ENCODE measurements around the gene TNFAIP3. TPM values are rescaled to one million over a fixed set of nuclear protein-coding genes. Genes with fewer than 3 reads are reported as not detected.

The TNFAIP3 gene
- total and polyA plus RNA-seq, 7 donors, result 11.4 to 49.9 (median 18.7) TPM

- H3K36me3 ChIP-seq, result no peaks in the 10 kb centered on the region
- intact Hi-C loops (cut with DNase I), result loop anchor here (10.0 kb wide), 1 partner anchor 542 kb away; the partner anchor contains the start of gene HEBP2
- H3K4me1 ChIP-seq, result peaks cover 0 to 58% (median 39%) of the 10 kb centered on the region in 4 donors
- H3K9me3 ChIP-seq, result no peaks in the 10 kb centered on the region
- TF ChIP-seq CTCF (IDR thresholded peaks at IDR 0.05) (no peak), EP300 (IDR thresholded peaks at IDR 0.05) (no peak), POLR2A (IDR thresholded peaks at IDR 0.05) (no peak), POLR2AphosphoS5 (IDR thresholded peaks at IDR 0.05) (no peak)
- no peak for DNase-seq
- WGBS, 2 donors, result 60 to 71% methylated on average over 4 of the region's 4 CpGs
- no peak overlapping the region for H3K4me3 ChIP-seq
- H3K27me3 ChIP-seq, result no peaks in the 10 kb centered on the region
- peak overlapping the region; percentile 62 to 78 (median 68) for H3K27ac ChIP-seq
Measured at GRCh38 chr6:137863091-137863797, 3.8 kb upstream of the TNFAIP3 start.

GRCh38 chr6:137864812-137865508, 2.1 kb upstream of the TNFAIP3 start:
- Histone ChIP-seq H3K4me3 (no peak overlapping the region), H3K27me3 (no peaks in the 10 kb centered on the region), H3K27ac (peak overlapping the region; percentile 88 to 97 (median 94)), H3K36me3 (no peaks in the 10 kb centered on the region), H3K9me3 (no peaks in the 10 kb centered on the region), H3K4me1 (peaks cover 0 to 68% (median 52%) of the 10 kb centered on the region in 4 donors)
- intact Hi-C loops (cut with DNase I), result loop anchor here (10.0 kb wide), 1 partner anchor 540 kb away; the partner anchor contains the start of gene HEBP2
- no peak for DNase-seq
- no peak for TF ChIP-seq POLR2AphosphoS5 (IDR thresholded peaks at IDR 0.05)
- no peak for TF ChIP-seq EP300 (IDR thresholded peaks at IDR 0.05)
- no peak for TF ChIP-seq CTCF (IDR thresholded peaks at IDR 0.05)
- TF ChIP-seq POLR2A (IDR thresholded peaks at IDR 0.05), result no peak
- WGBS, 2 donors, result 84% methylated on average over 4 of the region's 4 CpGs

GRCh38 chr6:137866200-137866913, 702 bp upstream of the TNFAIP3 start:
- peak in 3 of 4 donors; percentile 20 to 67 (median 41) for TF ChIP-seq EP300 (IDR thresholded peaks at IDR 0.05)
- TF ChIP-seq POLR2AphosphoS5 (IDR thresholded peaks at IDR 0.05), result peak in 1 of 4 donors; percentile 3
- TF ChIP-seq CTCF (IDR thresholded peaks at IDR 0.05), result no peak
- no peak for TF ChIP-seq POLR2A (IDR thresholded peaks at IDR 0.05)
- DNase-seq, result peak; percentile 82
- Histone ChIP-seq H3K27ac (peak overlapping the region; percentile 88 to 97 (median 94)), H3K9me3 (no peaks in the 10 kb centered on the region), H3K4me3 (peak overlapping the region; percentile 31 to 96 (median 90)), H3K4me1 (peaks cover 0 to 75% (median 57%) of the 10 kb centered on the region in 4 donors), H3K36me3 (no peaks in the 10 kb centered on the region), H3K27me3 (no peaks in the 10 kb centered on the region)
- intact Hi-C loops (cut with DNase I), result loop anchor here (2.0 to 10.0 kb wide), 3 partner anchors 44 to 538 kb away; partner anchors contain the start of gene HEBP2
- WGBS, 2 donors, result 10% methylated on average over 25 of the region's 25 CpGs

- peaks cover 0 to 73% (median 57%) of the 10 kb centered on the region in 4 donors for H3K4me1 ChIP-seq
- WGBS, 2 donors, result 1% methylated on average over 32 of the region's 32 CpGs
Measured at GRCh38 chr6:137867685-137868509, 838 bp downstream of the TNFAIP3 start.

More at GRCh38 chr6:137867685-137868509, 838 bp downstream of the TNFAIP3 start:
- peaks cover 0 to 6% (median 0%) of the 10 kb centered on the region in 4 donors for H3K36me3 ChIP-seq
- peak overlapping the region; percentile 88 to 97 (median 94) for H3K27ac ChIP-seq
- DNase-seq, result peak; percentile 77
- no peaks in the 10 kb centered on the region for H3K9me3 ChIP-seq
- intact Hi-C loops (cut with DNase I), result loop anchor here (1.0 to 10.0 kb wide), 6 partner anchors 18 to 537 kb away; partner anchors contain the start of gene HEBP2
- TF ChIP-seq EP300 (IDR thresholded peaks at IDR 0.05) (no peak), CTCF (IDR thresholded peaks at IDR 0.05) (peak in 1 of 4 experiments; percentile 4), POLR2AphosphoS5 (IDR thresholded peaks at IDR 0.05) (peak in 3 of 4 donors; percentile 6 to 44 (median 26)), POLR2A (IDR thresholded peaks at IDR 0.05) (no peak)
- no peaks in the 10 kb centered on the region for H3K27me3 ChIP-seq
- H3K4me3 ChIP-seq, result peak overlapping the region; percentile 88 to 96 (median 94)
